IPS-18c (cell line): ENCODE data around the gene LRRC14B.
A peak's percentile ranks its signal among the peaks of the same experiment; 100 is the strongest.
"Not testable (repeated sequence)": the region's sequence is repeated elsewhere in the genome, so short reads cannot be mapped to it uniquely, and the experiment has no call there.

Experiments
- H3K4me3 ChIP-seq: 2 replicates; pipeline ENCODE4 v1.7.0; 2013; ENCODE audit warnings: low read depth, mild to moderate bottlenecking, low read length, moderate library complexity; ENCODE audit not compliant: insufficient read depth
- H3K9me3 ChIP-seq: one replicate; pipeline ENCODE4 v1.6.1; 2013; ENCODE audit warnings: mild to moderate bottlenecking, low read length, moderate library complexity; ENCODE audit not compliant: control insufficient read depth, insufficient read depth

LRRC14B gene

DNA sequence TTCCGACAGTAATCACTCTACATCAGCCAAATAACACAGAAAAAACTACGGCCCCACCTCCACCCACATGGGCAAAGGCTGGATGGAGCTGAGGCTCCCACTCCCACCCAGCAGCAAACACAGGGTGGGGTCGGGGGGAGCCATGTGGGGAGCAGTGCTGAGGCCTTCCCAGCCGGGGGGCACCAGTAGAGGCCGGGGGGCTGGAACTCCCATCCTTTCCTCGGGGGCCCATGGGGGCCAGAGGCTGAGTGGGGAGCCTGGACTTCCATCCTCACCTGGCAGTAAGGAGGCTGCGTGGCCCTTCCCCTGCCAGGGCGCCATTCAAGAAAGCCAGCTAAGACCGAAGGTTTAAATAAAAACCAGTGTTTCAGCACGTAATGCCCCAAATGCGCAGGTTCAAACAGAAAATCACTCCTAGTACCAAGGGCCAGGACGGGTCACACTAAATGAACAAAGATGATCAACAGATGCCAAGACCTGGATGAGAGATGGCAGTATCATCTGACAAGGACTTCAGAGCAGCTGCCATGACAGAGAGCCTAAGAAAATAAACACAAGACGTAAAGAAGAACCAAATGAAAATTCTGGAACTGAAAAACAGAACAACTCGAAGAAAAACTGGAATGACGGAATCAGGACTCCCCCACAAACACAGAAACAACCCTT lies 17.3 kb downstream of the LRRC14B start:
- Histone ChIP-seq H3K9me3 (no peaks in the 10 kb centered on the region), H3K4me3 (no peak overlapping the region)

- Histone ChIP-seq H3K9me3 (no peaks in the 10 kb centered on the region), H3K4me3 (no peak overlapping the region)
Measured at GRCh38 chr5:213803-214395, 22.6 kb downstream of the LRRC14B start.

- not testable (repeated sequence) for H3K9me3 ChIP-seq, H3K4me3 ChIP-seq
Measured at GRCh38 chr5:215256-215655, 24.0 kb downstream of the LRRC14B start.

- H3K4me3 ChIP-seq, H3K9me3 ChIP-seq: not testable (repeated sequence)
Measured at GRCh38 chr5:216076-216475, 24.8 kb downstream of the LRRC14B start.

GRCh38 chr5:217494-218456 lies 26.5 kb downstream of the LRRC14B start, which contains the start of the genes CCDC127 and SDHA:
TSS of gene CCDC127 (minus strand) at chr5:218153. CDS start at chr5:216849, 1,304 bp downstream.
TSS of gene SDHA (plus strand) at chr5:218320. CDS start at chr5:218356, 36 bp downstream.
- H3K4me3 ChIP-seq, result peak within 1 kb of the TSS; percentile 85
- H3K9me3 ChIP-seq, result not testable (repeated sequence)

DNA sequence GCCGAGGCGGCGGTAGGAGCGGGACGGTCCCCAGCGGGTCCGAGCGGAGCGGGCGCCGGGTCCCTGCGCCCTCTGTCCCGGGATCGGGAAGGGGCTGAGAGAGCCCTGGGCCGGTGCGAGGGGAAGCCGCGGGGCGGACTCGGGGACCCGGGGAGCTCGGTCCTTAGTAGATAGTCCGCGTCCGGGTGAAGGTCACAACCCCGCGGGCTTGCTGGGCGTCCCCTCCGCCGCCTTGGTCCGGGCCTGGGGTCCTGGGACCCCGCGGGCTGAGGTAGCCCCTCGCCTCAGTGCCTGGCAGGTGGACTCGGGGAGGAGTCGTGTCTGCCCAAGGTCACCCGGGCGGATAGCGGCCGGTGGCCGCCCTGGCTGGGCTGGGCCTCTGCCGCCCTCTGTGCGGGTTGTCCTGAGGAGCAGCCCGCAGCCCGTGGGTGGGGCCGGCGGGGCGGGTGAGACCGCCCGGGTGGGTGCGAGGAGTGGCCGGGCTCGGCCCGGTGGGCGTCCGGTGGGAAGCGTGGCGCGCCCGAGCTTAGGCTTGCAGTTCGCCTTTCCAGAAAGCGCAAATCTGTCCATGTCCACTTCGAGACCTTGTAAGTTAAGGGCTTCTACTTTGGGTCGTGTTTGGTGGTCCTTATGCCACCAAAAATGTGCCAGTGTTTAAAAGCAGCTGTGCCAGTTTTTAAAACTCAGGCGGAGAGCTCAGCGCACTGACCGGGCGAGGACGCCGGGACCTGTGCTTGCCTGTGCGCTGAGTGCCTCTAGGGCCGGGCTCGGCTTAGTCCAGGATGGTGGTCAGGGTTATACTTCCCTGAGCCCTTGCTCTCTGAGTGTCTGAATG lies 27.4 kb downstream of the LRRC14B start:
- no peaks in the 10 kb centered on the region for H3K9me3 ChIP-seq
- H3K4me3 ChIP-seq, result peak overlapping the region; percentile 85

- Histone ChIP-seq H3K4me3 (peak overlapping the region; percentile 85), H3K9me3 (no peaks in the 10 kb centered on the region)
Measured at GRCh38 chr5:219460-219863, 28.2 kb downstream of the LRRC14B start.

DNA sequence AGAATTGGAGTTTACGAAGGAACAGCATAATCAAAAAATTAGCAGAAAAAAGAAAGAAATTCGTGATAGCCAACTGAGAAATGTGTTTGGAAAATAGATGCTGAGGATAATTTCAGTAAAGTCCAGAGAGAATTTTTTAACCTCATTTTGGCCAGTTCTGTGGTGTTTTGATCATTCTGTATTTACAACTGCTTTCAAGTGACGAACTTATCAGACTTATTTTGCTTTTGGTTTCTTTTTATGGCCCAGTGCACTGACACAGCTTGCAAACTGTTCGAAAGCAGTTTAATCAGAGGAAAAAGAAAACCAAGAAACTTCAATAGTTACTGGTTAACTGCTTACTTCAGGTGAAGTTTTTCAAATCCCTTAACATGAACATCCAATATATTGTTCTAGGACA lies 28.7 kb downstream of the LRRC14B start:
- Histone ChIP-seq H3K9me3 (no peaks in the 10 kb centered on the region), H3K4me3 (no peak overlapping the region)

DNA sequence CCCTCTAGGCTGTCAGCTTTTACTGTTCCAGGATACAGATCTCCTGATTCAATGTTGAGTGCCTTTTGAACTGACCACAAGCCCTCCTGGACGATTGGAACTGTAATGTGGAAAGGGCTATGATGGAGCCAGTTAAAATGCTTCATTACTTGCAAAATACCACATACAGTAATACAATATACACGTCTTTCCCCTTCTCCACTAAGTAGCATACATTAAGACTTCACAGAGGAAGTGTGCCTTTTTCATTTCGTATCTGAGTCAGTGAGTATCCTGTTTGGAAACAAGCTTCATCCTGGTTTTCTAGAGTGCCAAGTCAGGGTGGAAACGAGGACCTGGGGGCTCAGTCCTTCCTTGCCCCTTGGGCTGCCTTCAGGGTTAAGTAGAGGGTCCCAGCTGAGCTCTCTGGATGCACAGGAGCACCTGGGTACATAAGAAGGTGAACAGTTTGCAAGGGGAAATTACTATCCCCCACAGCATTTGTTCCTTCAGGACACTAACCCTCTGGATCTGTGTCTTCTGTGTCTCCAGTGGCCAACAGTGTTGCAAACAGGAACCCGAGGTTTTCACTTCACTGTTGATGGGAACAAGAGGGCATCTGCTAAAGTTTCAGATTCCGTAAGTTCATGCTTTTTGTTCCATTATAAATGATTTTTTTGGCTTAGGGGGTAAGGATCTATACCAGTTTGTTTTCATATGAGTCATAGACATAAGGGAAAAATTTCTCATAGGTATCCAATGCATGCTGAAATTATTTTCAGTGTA lies 31.8 kb downstream of the LRRC14B start:
- H3K9me3 ChIP-seq, result not testable (repeated sequence)

GRCh38 chr5:223791-224190 lies 32.5 kb downstream of the LRRC14B start:
- H3K4me3 ChIP-seq, result no peak overlapping the region
- no peaks in the 10 kb centered on the region for H3K9me3 ChIP-seq

More for the DNA sequence above, 31.8 kb downstream of the LRRC14B start:
- not testable (repeated sequence) for H3K4me3 ChIP-seq

- no peaks in the 10 kb centered on the region for H3K9me3 ChIP-seq
- H3K4me3 ChIP-seq, result no peak overlapping the region
Measured at GRCh38 chr5:225334-225733, 34.0 kb downstream of the LRRC14B start.

GRCh38 chr5:227375-227774 lies 36.1 kb downstream of the LRRC14B start:
- H3K4me3 ChIP-seq, H3K9me3 ChIP-seq: not testable (repeated sequence)

DNA sequence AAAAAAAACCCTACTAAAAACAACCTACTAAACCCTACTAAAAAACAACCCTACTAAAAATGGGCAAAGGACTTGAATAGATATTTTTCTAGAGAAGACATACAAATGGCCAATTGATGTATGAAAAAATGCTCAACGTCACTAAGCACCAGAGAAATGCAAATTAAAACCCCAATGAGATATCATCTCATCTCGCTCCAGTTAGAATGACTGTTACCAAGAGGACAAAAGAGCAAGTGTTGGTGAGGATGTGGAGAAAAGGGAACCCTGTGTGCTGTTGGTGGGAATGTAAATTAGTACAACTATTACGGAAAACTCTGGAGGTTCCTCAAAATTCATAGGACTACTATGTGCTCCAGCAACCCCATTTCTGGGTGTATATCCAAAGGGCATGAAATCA lies 37.6 kb downstream of the LRRC14B start:
- H3K4me3 ChIP-seq, result no peak overlapping the region
- H3K9me3 ChIP-seq, result no peaks in the 10 kb centered on the region

DNA sequence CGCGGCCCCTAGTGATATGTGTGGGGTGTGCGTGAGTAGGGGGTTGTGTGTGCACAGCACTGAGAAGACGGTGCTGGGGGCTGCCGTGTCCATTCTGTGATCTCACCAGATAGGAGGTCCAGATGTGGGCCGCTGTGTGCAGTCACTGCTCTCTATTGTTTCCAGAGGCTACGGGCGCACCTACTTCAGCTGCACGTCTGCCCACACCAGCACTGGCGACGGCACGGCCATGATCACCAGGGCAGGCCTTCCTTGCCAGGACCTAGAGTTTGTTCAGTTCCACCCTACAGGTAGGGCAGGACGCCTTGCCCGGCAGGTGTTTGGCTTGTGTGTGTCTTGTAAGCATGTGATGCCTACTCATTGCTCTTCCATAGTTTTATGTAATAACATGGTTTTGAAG lies 39.4 kb downstream of the LRRC14B start:
- no peaks in the 10 kb centered on the region for H3K9me3 ChIP-seq
- H3K4me3 ChIP-seq, result no peak overlapping the region

GRCh38 chr5:231661-232060 lies 40.4 kb downstream of the LRRC14B start:
- H3K9me3 ChIP-seq, result no peaks in the 10 kb centered on the region
- H3K4me3 ChIP-seq, result no peak overlapping the region

GRCh38 chr5:233426-233825 lies 42.1 kb downstream of the LRRC14B start:
- H3K4me3 ChIP-seq, H3K9me3 ChIP-seq: not testable (repeated sequence)
